RKO (cell line): Measurements from ENCODE around the gene C1QTNF8.

Experiments used
- DNase-seq: peaks from one replicate; pipeline ENCODE4 v3.0.0-alpha.2; 2016; ENCODE audit warnings: low spot score

Gene C1QTNF8

DNA sequence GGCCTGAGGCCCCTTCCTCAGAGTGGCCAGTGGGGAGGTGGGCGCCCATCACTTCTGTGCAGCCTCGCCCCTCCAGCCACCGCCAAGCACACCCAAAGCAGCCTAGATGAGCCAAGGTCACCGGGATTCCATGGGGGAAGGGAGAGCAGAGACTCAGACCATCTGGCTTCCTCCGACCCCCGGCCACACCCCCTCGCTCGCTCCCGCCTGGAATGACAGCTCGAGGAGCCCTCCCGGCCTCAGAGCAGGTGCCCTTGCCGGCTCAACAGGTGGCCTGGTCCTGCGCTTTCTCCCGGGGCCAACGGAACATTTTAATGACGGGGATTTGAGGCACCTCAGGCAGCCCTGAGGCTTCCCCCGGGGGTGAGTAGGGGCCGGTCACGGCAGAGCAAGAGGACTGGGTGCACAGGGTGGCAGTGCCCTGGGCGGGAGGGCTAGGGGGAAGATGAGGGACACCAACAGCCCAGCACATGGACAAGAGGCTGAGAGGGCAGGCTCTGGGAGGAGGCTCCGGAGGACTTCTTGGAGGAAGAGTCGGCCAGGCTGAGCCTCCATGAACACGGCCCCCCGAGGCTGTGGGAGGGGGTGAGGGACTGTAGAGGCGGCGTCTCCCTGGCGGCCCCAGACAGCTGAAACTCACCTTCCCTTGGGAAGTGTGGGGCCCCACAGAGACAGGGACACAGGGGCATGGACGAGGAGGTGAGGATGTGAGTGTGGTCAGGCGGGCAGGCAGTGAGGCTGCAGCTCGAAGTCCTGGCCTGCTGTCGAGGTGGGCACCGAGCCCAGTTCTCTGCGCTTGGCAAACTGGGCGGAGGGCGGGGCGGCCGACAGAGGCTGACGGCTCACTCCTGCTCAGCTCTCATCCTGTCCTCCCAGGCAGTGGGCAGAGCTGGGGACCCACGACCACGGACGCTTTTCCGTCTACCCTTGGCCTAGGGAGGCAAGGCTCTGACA is 12.5 kb upstream of the C1QTNF8 start:
- no peak for DNase-seq

DNA sequence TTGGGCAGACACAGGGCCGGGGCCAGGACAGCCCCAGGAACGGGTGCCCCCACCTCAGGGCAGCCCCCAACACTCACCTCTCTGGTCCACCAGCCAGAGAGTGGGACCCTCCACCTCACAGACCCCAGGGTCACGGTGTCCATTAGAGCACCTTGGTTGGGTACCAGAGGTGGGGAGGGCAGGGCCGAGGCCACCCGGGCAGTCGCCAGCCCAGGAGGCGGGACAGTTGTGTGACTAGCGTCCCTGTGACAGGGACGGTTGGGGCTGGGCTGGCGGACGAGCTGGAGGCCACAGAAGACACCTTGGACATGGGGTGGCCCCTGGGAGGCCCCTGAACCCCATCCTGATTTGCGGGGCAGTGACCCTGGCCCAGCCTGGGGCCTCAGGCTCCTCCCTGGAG is 11.7 kb upstream of the C1QTNF8 start:
- no peak for DNase-seq

DNA sequence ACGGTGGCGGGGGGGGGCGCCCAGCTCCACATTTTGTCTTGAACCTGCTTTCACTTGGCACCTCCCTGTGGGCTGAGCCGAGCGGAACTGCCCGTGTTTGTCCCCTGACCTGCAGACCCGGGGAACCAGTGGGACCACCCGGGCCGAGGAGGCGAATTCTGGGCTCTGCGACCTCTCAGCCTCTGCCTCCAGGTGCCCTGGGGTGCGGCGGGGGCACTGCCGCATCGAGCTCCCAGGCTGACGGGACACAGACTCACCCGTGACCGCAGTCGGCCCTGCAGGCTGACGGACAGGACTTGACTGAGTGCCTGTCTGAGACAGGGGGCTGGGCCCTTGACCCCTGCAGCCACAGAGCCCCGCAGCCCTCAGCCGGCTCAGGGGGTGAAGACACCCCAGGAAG is 11.1 kb upstream of the C1QTNF8 start:
- no peak for DNase-seq

DNA sequence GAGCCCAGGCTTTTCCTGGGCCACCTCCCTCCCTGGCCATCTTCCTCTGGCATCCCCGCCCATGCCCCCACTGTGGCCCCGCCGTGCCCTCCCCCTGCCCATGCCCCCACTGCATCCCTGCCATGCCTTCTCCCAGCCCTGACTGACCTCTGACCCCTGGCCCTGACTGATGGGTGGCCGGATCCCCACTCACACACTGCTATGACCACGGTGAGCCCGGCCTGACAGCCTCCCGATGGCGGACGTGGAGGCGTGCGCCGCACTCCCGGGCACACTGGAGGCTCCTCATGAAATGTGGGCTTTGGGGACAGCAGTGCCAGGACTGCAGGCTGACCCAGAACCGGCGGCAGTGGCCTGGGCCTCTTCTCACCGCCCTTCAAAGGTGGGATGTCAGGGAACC is 10.6 kb upstream of the C1QTNF8 start:
- no peak for DNase-seq

DNA sequence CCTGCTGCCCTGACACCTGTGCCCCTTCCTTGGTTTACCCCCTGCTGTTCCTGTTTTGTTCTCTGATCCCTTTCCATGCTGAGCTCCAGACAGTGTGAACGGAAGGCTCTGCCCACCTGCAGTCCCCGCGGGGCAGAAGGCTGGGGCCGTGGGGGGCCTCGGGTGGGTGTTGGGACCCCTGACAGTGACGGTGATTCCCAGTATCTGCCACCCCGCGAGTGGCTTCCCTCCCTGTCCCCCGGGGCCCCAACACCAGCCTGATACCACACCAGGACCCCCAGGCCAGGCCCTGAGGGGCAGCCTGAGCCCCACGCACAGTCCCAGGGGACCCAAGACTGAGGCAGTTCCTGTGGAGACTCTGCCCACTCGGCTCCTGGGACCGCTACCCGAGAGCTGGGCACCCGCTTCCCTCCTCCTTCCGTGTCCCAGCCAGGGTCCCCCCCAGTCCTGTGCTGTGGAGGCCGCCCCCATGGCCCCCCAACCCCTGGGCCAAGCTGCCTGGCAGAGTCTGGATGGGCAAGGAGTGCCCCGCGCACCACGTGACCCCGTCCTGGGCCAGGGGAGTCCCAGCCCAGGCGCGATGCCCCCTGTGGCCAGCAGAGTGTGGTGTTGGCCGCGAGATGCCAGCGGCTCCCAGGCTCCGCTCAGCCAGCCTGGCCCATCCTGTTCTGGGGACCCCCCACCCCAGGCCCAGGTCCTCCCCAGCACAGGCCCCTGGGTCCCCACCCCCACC is 10.0 kb upstream of the C1QTNF8 start:
- DNase-seq, result peak; percentile 67

DNA sequence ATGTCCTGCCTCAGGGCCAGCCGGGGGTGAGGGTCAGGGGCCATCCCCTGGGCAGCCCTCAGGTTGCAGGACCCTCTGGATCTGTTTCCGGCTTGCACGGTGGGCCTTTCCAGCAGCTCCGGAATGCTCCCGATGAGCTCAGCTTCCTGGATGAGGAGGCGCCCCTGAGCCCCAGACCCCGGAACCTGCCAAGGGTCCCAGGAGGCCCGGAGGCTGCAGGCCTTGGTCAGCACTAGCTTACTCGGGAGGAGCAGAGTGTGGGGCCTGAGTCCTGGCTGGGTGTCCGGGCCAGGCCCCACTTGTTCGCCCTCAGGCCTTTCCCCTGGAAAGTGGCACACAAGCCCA is 7.6 kb upstream of the C1QTNF8 start:
- no peak for DNase-seq

DNA sequence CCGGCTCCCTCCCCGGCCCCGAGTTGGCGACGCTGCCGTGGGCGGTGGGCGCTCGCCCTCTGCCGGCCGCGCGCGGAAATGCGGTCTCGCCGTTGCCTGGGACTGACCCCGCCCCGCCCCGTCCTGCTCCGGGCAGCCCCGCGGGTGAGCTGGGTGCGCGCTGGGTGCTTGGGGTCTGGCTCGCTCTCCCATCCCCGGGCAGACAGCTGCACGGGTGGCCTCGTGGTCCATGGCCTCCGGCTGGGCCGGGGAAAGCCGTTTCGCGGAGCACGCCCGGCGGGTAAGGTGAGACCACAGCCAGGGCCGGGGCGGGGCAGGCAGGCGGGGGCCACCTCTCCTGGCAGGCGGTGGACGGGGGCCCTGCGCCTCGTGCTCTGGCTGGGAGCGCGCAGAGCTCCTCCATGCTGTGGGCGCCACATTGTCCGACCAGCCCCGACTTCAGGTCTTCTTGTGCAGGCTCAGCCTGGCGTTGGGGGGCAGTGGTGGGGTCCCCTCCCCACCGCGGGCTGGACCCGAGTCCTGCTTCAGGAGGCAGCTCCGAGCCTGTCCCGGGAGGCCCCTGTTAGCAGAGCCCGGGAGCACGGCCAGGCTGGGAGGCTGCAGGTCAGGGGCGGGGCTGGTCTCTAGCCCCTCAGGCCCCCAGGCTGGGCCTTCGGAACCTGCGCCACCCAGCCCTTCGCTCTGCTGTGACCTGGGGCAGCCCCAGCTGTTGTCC is 7.0 kb upstream of the C1QTNF8 start:
- DNase-seq, result peak; percentile 51

DNA sequence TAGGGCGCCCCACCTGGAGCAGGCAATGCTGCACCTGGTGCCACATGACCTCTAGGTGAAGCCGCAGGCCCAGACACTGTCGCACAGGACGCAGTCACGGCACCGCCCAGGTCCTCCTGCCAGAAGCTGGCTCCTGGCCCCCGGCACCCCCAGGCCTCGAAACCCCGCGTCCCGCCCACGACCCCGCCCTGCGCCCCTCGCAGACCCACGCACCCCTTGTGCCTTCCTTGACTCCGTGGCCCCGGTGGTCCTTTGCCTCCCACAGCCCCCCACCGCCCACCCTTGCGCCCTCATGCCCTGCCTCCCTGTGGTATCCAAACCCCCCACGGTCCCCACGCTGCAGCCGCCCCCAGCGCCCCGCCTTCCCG is 6.3 kb upstream of the C1QTNF8 start:
- DNase-seq, result no peak

DNA sequence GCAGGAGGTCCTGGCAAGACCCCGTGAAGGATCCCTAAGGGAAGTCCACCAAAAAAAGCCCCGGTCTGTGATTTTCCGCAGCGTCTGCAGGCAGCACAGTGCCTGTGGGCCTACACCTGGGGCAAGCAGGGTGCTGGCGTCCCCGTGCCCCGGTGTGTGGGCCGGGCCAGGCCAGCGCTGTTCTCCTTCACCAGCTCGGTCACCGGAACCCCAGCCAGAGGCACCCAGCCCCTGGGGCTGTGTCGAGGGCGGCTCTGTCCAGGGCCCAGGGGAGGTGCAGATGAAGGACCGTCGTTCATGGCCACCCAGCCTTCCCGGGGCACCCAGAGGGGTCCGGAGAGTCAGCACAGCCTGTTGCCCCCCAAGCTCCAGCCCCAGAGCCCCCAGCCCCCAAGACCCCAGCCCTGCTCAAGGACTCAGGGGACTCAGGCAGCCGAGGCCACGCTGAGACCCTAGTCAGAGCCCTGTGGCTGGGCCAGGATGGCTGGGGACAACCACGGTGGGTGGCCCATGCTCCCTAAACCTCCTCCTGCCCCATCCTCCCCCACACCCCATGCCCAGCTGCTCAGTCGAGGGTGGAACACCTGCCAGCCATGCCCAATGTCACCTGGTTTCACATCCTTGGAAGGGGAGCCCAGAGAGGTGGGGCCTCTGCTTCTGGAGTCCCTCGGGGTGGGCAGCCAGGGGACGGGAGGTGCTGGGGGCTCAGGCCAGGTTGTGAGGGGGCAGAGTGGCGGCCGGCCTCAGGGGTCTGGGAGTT is 5.7 kb upstream of the C1QTNF8 start:
- no peak for DNase-seq

DNA sequence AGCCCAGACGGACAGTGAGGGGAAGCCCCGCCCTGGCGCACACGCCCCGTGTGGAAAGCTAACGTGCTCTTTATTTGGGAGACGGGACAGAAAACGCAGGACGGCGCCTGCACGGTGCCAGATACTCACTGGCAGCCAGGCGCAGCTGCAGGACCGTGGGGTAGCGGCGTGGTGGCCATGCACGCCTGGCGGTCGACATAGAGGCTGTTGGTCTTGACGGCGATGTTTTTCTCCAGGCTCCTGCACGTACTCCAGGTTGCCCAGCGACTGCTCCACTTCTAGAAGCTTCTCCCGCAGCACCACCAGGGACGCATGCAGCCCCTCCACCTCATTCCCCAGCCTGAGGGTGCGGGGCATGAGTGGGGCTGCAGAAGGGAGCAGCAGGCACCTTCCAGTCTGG is 5.1 kb upstream of the C1QTNF8 start:
- DNase-seq, result no peak

DNA sequence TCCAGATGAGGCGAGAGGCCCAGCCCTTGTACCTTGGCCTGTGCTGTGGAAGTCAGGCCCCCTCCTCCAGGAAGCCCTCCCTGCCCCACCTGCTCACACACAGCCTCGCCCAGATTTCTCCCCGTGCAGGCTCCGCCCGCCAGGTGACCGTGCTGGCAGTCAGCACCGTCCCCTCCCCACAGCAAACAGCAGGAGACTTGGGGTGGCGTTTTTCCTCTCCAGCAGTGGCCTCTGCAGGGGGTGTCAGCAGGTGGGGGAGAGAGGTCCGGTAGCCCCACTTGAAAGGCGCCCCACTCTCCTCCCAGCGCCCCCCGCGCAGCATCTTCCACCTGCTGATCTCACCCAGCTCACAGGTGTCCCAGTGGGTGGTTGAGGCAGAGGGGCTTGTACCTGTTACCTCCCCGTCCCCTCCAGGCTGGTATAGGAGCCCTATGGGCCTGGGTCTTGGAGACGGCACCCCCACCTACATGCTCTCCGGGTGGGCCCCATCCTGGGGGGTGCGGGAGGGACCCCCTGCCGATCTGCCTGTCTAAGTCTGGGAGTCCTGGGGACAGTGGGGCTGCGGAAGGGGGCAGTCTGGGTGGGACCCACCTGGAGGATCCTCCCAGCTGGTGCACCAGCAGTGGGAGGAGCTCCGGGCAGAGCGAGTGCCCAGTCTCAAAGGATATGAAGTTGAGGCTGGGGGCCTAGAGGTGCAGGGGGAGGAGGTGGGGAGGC is 4.2 kb upstream of the C1QTNF8 start:
- DNase-seq, result no peak

DNA sequence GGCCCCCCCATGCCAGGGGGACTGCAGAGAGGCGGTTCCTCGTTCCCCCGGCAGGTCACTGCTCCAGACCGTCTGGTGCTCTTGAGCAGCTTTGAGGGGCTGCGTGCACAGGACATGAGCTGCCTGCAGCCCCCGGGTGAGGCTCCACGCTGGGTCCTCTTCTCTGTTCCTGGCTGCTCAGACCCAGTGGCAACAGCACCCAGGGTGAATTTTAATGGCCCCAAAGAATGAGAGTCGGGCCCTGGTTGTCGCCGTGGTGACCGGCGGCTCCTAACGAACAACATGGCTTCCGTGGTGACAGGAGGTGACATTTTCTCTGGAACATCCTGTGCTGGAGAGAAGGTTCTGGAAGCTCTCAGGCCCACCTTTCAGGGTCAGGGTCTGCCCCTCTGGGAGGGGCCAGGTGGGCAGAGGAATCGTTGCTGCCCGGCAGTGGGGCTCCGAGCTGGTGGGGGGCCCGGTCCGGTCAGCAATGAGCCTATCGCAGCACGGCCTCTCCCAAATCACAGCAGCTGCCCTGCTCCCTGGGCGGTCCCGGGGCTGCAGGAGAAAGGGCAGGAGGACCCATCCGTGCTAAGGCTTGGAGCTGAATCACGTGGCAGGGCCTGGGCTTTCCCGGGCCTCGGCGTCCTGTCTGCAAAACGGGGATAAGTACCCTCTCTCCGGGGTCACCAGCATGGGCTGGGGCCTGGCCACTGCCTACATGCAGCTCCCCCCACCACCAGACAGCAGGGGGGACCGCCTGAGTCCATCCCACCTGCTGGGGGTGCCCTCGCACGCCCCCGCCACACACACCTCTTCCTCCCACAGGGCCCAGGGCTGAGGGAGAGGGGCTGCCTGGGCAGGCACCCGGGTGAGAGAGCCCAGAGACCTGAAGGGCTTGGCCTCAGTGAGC is 3.4 kb upstream of the C1QTNF8 start:
- no peak for DNase-seq

DNA sequence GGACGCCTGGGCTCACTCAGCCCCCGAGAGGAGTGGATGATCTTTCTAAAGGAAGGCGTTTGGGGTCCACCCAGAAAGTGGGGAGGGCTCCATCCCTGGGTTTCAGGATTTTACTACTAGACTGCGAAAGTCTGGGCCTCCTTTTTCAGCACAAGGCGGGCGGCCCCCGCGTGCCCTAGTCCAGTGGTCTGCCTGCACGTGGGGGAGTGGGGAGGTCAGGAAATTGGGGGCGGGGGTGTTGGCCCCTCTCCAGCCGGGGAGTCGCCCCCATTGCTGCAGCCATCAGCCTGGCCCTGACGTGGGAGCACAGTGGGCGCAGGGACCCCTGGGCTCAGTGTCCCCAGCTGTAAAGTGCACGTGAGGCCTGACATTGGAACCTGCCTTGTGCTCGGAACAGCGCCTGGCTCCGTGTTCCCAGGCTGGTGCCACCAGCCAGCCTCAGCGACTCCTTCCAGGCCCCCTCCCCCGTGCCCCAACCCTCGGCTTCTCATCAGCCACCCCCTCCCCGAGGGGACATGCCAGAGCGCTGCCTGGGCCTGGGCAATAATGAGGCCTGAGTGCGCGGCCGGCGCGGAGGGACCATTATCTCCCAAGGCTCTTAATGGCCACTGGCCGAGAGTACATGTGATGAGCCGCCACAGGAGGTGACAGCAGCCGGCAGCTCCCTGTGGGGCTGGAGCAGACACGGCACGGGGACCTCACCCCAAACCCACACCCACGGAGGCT is 2.4 kb upstream of the C1QTNF8 start:
- no peak for DNase-seq

DNA sequence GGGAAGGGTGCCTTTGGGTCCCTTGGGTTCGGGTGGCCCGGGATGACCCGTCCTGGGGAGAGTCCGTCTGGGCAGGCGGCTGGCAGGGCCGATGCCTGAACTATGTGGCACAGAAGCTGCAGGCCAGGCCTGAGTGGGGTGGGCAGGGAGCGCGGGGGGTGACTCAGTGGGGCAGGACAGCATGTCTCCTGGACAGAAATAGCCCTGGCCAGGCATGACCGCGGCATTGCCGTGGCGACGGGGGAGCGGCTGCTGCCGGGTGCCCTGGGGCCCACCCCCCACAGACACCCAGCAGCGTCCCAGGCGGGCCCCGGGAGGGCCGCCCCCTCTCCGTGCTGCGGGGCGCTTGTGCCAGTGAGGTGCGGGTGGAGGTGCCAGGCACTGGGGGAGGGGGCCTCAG is 1.8 kb upstream of the C1QTNF8 start:
- no peak for DNase-seq

DNA sequence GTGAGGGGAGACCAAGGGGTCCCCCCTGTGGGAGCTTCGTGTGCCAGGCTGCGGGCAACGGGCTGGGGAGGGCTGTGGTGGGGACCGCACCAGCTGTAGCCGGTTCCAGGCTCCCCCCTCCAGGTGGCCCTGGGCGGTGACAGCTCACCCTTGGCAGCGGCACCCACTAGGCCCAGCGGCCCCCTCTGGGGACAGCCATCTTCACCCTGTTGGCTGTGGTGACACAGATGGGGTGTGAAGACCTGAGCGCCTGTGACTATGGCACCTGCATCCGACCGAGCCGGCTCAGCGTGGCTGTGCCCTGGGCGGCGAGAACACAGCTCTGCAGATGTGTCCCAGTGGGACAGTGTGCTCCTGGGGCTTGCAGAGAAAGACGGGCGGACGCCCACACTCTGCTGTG is 1.1 kb upstream of the C1QTNF8 start:
- no peak for DNase-seq

DNA sequence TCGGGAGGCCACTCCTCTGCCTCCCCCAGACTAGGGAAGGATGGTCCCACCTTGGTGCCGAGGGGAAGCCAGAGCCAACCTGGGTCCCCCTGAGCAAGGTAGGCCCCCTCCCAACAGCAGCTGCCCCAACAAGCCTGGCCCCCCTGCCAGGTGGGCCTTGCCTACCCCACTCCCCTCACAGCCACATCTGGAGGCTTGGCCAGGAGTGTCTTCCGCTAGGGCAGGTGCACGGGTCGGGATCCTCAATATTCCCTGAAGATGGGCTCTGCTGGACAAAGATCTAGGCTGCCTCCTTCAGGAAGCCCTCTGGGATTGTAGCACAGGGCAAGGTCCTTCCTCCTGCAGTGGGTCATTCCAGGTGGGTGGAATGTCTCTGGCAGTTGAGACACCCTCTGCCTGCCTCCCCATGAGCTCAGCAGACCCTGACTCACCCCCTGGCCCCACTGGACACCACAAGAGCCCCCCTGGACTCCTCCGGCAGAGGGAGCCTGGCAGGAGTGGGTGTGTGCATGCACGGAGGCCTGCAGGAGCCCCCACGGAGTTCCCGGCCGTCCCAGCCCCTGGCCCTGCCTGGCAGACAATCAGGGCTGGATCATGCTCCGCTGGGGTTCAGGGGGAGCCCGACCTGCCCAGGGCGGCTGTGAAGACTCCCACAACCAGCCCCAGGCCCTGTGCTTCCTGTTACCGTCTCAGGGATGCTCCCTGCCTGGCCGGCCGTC is 435 bp downstream of the C1QTNF8 start:
- peak; percentile 15 for DNase-seq

DNA sequence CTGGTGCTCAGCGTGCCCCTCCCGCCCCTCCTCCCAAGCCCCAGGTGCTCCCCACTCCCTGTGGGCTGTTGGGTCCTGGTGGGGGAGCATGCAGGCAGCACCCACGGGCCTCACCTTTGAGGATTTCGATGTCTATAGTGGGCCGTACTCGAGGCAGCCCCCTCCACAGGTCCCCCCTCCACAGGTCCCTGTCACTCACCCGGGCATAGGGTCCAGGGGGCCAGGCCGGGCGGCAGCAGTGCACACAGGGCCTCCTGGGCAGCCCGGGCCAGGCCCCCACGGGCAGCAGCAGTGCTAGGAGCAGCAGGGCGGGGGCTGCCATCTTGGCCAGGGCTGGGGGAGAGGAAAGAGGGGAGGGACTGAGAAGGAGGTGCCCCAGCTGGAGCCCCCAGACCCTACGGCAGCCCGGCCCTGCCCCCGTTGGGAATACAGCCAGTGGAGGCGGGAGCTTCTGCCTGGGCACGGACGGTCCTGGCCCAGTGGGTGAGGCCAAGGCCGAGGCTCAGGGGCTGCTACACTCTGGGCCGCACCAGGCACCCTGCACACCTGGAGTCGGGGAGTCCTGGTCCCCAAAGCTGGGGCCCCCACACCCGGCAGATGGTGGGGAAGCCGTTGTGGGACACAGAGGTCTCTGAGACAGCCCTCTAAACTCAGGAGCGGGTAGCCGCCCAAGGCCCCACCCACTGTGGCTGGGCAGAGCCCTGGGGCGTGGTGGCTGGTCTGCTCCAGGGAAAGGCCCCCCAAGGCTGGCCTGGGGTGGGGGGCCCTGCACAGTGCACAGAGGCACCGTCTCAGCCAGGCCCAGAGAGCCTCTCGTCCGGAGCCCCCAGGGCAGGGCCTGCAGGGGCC is 1.2 kb downstream of the C1QTNF8 start:
- DNase-seq, result no peak

DNA sequence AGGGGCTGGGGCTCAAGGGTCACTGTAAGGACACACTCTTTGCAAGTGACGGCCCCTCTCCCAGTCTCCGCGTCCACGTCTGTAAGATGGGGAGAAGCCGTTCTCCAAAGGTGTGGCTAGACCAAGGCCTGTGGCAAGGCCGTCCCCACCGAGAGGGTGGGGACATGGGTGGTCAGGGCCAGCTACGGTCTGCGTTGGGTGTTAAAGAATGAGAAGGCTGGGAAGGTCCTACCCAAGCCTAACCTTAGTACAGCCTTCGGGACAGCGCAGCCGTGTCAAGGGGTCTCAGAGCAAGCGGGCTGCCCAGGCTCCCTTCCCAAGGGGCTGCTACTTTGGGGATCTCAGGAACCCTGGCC is 1.9 kb downstream of the C1QTNF8 start:
- no peak for DNase-seq
